CD4-positive, alpha-beta T cell treated with Interleukin-15 for 1 hour (primary cell): ENCODE data around the gene HES6.
A peak's percentile ranks its signal among the peaks of the same experiment; 100 is the strongest.
"Not testable (repeated sequence)": the region's sequence is repeated elsewhere in the genome, so short reads cannot be mapped to it uniquely, and the experiment has no call there.

ENCODE experiments used
- DNase-seq: peaks from one replicate; pipeline ENCODE4 v3.0.0-alpha.2; 2020

HES6 gene

DNA sequence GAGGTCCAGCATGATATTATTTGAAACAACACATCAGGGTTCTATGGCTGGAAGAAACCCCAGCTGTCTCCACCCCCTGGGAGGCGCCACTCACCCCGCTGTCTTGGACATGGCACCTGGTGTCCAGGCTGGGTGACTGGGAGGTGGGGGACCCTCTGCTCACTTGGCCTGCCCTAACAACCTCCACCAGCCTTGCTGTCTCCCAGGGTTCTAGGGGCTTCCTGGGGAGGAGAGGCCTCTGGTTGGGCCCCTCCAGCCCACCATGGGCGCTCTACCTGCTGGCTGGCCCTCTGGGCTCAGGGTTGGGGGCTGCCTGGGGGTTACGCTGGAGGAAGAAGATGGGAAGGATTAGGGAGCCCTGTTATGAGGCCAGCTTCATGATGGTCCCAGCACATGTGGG lies 32.3 kb upstream of the HES6 start:
- peak; percentile 9 for DNase-seq

GRCh38 chr2:238271686-238272085 lies 31.8 kb upstream of the HES6 start:
- DNase-seq = not testable (repeated sequence)

GRCh38 chr2:238271061-238271554 lies 31.3 kb upstream of the HES6 start:
- DNase-seq = no peak

- no peak for DNase-seq
Observed at GRCh38 chr2:238270606-238271005, 30.8 kb upstream of the HES6 start.

DNA sequence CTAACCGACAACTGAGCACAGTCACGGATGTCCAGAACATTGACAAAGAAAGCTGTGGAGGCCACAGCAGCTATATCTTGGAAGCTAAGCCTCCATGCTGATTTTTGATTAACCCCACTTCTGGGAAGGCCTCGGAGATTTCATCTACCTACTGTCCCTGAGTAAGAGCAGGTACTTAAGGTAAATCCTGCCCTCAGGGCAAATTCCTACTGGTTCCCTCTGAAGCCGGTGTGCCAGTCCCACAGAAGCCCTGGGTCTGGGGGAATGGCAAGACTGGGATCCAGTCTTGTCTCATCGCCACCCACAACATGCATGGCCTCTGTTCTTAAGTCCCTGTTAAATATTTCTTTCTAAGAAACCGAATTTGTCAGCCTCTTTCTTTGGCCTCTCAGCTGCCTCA lies 29.9 kb upstream of the HES6 start:
- no peak for DNase-seq

DNA sequence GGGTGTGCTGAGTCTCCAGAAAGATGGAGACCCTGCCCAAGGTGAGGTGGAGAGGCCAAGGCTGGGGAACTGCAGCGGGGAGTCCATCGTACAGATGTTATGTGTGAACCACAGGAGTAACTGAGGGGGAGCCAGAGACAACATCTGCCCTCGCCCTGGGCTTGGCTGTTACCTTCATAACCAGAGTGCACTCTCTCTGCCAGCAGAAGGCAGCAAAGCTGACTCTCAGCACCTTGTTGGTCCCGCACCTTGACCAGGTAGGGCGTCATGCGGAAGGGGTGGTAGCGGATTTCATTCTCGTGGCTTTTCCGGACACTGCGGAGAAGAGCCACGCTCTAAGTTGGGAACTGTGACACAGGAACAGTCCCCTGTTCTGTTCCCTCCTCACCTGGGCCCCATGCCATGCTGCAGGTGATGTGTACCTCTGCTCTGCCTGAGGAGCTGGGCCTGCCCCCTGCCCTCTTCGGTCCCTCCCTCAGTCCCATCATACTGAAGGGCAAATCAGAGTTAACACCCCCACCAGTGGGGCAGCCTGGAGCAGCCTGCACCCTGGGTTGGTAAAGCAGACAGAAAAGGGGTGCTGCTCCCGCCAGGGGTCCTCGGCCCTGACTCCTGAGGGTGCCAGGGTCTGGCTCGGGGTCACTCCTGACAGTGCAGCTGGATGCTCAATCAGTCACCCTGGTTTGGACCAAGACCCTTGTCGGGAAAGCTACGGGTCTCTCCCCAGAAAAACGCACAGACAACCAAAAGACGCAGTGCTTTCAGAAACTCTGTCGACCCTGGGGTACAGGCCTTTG lies 28.2 kb upstream of the HES6 start:
- DNase-seq = no peak

DNA sequence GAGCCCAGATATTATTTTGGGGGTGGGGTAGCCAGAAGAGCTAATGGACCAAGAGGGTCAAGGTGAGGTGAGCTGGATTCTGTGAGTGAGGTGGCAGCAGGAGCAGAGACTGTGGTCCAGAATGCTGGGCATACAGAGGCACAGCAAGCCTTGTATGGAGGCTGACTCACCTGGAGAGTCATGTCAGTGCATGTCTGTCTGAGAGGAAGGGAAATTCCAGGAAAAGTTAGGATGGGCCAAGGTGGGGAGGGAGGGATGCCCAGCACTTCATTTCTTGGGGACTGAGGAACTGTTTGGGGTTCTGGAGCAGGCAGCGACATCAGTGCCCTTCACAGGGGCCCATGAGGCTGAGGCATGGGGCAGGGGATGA lies 27.5 kb upstream of the HES6 start:
- DNase-seq = no peak

GRCh38 chr2:238265605-238266004 lies 25.8 kb upstream of the HES6 start:
- no peak for DNase-seq

DNA sequence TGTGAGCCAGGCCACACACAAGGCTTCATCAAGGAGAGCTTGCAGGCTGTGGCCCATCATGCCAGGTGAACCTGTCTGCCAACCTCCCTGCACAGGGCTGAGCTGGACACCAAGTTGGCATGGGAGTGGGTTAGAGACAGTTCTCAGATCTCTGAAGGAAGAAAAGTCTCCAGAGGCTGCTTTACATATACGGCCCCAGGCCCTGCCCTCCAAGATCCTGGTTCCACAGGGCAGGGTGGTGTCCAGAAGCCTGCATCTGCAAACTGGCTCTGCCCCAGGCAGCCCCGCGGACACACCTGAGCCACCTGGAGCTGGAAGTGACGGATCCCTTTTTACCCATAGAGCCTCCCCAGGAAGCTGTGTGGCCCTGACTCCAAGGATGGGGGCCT lies 24.2 kb upstream of the HES6 start:
- no peak for DNase-seq

GRCh38 chr2:238263204-238264071 lies 23.6 kb upstream of the HES6 start:
- peak; percentile 73 for DNase-seq

- DNase-seq = no peak
Observed at GRCh38 chr2:238262496-238263122, 22.8 kb upstream of the HES6 start.

DNA sequence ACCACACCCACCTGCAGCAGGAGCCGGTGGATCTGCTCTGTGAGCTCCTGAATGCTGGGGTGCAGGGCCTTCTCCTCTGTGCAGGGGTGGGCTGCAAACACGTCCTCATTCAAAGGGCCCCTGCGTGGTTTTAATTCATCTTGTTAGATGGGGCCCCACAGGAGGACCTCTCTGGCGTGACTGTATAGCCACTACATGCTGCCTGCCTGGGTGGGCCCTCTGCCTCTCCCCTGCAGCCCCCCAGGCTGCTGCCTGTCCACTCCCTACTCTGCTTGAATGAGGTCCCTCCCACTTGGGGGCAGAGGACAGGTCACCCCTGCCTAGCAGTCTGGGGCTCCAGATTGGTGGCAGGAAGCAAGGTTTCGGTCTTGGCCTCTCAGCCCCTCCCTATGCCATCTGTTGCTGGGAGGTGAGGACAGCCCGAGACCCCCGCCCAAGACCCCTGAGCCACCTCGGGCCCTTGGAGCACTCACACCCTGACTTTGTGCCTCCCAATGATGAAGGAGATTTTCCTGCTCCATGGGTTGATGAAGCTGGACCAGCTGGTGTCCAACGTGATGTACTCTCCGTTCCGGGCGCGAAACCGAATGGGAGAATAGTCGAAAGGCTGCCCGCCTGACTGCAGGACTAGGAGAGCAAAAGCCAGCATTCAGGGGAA lies 22.0 kb upstream of the HES6 start:
- DNase-seq = no peak

DNA sequence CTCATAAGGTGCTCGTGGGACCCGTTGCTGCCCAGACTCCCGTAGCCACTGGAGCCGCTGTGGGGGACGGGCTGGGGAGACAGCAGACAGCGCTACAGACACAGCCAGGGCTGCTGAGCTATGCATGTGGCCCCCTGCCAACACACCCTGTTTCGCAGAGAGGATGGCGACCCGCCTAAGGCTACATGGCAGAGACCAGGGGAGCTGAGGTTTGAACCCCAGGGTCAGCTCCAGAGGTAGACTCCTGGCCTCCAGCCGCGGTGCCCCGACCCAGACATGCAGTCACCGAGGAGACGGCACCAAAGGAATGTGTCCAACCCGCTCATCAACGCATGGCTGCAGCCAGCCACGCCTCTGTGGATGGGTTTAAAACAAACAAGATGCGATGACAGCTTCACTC lies 21.0 kb upstream of the HES6 start:
- no peak for DNase-seq

DNA sequence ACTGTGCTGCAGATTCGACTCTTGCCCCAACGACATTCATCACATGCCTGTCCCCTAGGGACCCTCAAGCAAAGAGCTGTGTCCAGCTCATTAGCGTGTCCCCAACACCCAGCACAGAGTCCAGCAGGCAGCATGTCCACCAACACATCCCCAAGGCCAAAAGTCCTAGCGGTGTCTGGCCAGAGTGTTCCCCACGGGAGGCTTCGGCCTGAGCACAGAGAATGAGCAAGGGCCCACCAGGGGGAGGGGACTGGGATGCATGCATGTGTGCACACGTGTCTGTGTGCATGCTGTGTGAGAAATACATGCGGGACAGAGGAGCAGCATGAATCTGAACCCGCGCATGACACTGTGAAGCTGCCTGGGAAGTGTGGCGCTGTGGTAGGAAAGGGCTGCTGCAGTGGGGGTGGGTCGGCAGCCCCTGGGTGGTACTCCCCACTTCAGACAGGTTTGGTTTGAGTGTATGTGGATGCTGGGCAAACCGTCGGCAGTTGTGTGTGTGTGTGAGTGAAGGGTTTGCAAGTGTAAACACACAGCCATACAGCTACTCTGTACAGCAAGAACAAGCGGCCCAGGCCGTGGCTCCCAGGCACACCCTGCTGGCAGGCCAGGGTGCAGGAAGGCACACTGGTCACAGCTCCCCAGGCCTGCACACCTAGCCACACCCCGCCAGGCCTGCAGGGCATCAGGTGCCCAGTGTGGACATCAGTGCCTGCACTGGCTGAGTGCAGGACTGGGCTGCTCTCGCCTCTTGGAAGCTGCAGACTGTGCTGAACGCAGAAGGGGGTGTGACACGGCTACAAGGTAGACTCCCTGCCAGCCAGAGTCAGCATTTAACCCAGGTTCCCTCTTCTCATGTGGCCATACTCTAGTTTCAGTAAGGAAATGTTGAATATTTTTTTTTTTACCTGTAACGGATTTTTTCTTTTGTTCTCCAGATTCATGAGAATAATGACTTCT lies 19.5 kb upstream of the HES6 start:
- DNase-seq = no peak

DNA sequence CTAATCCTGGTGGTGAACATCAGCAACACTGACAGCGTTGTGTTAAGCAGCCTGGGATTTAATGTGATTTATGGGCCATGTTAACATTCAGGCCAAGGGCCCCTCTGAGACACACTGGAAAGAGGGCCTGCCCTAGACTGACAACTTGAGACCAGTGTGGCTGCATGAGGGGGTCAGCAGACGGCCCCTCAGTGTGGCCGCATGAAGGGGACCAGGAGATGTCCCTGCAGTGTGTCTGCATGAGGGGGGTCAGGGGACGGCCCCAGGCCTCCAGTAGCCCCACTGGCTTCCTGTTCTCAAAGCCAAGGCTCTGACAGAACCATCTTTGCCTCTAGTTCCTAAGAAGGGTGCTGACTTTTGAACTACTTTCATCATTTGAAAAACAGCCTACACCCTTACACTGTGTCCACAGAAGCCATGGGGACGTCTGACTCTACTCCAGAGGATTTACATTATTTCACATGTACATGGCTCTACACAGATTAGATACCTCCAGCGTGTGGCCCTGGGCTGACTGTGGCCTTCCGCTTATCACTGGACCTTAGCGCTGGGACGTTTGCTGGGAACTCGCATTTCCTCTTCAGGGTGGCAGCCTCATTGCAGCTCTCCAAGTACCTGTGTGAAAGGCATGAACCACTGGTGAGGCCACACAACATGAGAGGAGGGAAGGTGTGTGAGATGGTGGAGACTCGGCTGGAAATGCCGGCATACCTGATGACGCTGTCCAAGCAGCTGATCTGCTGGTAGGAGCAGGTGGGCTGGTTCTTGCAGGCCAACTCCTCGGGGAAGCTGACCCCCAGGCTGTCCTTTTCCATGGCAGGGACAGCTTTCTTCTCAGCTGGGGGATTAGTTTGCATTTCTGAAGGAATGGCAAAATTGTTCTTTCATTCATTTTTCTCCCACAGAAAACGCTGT lies 18.2 kb upstream of the HES6 start:
- no peak for DNase-seq

- DNase-seq = peak; percentile 79
Observed at GRCh38 chr2:238256594-238257104, 16.8 kb upstream of the HES6 start.

DNA sequence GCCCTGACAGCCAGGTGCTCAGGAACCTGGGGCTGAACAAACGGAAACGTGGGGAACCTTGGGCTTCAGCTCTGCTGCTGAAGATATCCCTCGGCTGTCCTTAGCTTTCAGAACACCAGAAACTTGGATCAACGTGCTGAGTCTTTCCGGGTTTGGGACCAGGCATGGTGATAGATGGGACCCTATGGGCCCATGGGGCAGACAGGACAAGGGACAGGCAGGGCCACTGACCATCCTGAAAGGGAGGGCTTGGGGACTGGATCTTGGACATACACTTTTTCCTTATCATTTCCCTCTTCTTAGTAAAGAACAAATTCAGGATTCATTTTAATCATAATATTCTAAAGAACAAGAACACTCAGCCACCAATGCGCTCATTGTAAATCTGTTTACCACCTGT lies 16.3 kb upstream of the HES6 start:
- DNase-seq = no peak

GRCh38 chr2:238255636-238256035 lies 15.8 kb upstream of the HES6 start:
- DNase-seq = no peak

GRCh38 chr2:238255151-238255551 lies 15.3 kb upstream of the HES6 start:
- DNase-seq = no peak

DNA sequence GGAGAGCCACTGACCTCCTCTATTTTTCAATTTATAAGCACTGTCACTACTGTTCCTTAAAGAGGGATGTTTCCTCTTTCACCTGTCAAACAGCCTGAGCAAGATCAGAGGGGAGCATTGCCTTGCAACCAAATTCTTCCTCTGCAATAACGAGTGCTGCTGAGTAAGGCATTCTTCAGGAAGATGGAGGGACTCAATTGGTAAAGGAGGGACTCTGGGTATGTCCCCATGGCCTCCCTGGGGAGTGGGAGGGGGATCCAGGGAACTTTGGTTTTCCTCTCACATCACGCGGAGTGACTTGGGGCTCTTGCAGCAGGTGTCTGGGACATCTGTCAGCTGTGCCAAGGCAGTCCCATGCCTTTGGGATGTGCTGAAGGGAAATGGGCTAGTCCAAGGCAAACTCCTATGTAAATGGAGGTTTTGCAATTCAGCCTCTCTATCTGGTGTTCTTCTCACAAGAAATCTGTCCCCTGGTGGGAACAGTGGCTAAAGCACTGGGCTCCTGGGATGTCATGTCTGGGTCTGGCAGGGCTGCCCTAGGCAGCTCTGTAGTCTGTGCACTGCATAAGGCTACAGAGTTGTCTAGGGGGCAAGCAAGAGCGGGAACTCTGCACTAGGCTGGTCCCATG lies 14.4 kb upstream of the HES6 start:
- no peak for DNase-seq
